ENCODE results near the gene CELF2.

- TF ChIP-seq CTCF (conservative IDR thresholded peaks at IDR 0.05; ENCODE audit: low read depth, low read length) (no peak), EZH2 (IDR thresholded peaks at IDR 0.05; ENCODE audit: borderline replicate concordance, low read depth, low read length, poor library complexity, severe bottlenecking) (no peak)
These were observed 227.4 kb downstream of the CELF2 start for GRCh38 chr10:11245095-11245479.
